NCI-H748 (cell line): ENCODE data around the gene CGA.

Experiments used
- DNase-seq: peaks from one replicate; lab custom pipeline; 2025; ENCODE audit not compliant: unreplicated experiment; lab: John Stamatoyannopoulos, UW

The CGA gene

DNA sequence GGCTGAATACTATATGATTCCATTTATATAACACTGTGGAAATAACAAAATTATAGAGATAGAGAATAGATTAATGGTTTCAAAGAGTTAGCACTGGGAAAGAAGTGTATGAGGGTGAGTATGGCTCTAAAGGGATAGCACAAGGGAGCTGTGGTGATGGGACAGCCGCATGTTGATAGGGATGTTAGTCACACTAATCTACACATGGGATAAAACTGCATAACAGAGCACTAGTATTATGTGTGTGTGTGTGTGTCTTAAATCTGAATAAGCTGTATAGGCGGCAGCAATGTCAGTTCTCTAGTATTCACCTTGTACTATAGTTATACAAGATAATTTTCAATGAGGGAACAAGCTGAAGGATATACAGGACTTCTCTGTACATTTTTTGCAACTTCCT lies 5.8 kb downstream of the CGA start:
- no peak for DNase-seq

DNA sequence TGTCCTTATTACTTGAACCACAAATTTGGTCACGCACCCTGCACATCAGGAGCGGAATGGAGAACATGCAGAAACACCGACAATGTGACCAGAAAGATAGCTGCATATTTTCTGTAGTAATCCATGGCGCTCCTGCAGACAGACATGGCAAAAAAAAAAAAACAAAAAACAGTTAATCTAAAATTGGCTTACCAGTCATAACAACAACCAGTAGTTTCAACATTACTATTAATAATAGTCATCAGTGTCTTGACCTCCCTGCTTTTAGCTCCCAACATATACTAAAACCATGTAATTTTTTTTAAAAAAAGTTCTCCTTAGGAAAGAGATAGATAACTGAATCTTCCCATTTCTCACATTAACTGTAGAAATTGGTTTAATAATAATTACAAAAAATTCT lies 6.8 kb downstream of the CGA start:
- DNase-seq, result no peak

DNA sequence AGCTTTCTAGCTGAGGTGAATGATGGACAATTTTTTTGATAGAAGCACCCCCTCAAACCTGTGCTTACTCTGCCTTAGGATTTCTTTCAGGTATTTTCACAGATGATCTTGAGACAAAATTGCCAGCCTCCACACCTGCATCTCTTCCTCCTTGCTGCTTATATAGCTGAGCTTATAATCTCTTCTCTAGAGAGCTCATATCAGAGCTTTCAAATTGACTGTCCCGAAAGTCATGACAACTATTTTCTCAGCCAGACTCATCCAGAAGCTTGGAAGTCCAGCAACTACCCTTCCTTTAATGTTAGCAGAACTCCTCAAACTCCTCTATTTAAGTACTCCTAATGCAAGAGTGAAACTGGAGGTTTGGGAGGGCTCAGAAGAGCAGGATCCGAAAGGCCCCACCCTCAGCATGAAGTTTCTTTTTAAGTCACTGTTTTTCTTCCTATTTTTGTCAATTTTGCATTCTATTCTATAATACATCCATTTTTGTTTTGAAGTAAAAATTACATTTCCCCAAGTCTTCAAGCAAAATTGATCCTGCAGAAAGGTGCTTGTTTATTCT lies 12.7 kb downstream of the CGA start:
- no peak for DNase-seq

DNA sequence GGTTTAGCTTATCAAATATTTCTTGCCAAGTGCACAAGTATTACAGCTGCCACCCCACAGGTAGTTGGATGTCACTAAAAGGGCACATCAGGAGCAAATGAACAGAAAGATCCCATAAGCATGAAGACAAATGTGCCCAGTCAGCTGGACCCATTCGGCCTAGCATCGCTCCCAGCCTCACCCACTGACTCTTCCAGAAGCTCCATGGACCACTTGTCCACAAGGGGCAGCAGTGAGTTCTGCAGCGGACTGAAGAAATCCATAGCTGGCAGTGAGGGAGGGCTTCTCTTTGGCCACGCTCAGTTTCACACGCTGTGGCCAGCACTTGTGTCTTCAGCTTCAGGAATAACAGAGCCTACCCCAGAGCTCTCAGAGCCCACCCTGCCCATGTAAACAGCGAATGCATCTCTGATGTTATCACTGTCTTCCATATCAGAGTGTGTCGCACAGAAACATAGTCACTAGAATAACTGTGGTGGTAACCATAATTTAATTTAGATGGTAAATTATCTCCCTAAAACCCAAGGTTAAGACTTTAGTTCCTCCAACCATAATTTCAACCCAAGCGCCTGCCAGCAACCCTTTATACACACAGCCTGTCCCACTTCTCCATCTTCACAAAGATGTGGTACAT lies 15.8 kb downstream of the CGA start:
- peak; percentile 78 for DNase-seq

DNA sequence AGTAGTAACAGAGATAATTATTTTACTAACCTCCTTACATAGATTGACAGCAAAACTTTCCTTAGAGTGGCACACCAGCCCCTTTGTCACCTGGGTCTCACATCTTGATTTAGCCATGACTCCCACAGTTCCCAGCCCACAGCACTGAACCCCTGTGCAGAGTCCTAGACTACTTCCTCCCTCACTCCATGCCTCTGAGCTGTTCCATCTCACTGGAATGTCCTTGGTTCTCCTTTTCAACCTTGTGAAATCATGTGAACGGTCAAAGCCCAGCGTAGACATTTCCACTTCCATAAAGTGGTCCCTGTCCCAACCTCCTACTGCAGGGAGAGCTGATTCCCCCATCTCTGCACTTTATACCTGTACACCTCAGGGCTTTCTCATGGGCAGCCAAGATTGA lies 19.7 kb downstream of the CGA start:
- DNase-seq, result no peak

DNA sequence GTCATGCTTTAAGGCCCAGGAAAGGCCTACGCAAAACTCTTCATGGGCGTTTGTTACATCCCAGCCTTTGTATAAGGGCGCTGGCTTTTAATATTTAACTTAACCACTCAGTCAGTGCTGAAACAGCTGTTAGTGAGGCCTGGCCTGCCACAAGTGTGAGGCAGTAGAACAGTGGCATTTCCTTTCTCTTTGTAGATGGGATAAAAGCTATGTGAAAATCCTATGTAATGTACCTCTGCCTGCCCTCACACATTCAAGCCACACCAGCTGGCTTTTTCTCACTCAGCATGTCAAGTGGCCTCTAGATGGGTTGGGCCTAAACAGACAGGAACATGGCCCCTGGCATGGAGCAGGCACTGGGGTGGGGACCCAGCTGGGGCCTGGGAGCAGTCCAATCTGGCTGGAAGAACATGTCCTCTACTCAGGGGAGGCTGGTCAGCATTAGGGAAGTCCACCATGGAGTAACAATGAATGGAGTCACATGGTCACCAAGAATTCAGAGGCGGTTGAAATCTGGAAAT lies 20.7 kb downstream of the CGA start:
- DNase-seq, result no peak

DNA sequence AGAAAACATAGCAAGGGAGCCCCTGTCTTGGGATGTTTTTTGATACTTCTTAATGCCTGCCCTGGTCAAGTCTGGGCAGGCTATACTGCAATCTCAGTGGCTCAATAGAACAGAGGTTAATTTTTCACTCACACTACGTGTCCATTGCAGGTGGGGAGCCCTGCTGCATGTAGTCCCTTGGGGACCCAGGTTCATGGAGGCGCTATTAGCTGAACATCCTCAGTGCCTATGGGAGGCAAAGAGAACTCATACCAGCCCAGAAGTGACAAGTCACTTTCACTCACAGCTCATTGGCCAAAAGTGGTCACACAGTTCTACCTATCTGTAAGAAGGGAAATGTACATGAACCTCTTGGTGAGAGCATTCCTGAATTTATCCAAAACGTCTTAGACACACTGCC lies 23.2 kb downstream of the CGA start:
- no peak for DNase-seq

DNA sequence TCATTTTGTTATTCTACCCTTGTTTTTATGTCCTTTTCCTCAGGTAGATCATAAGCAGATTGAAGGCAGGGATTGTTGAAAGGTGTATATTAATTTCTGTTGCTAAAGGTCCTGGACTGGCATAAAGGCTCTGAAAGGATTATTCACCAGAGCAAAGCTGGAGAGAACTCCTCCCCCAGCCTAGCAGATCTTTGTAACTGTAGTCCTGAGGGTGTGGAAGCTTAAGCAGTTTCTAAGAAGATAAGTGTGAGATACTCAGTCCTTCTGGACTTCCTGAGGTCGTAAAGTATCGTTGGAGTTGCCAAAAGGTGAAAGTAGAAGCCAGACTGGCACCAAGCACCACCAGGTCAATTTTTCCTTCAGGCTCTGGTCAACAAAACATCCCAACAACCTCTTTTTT lies 24.2 kb downstream of the CGA start:
- no peak for DNase-seq

DNA sequence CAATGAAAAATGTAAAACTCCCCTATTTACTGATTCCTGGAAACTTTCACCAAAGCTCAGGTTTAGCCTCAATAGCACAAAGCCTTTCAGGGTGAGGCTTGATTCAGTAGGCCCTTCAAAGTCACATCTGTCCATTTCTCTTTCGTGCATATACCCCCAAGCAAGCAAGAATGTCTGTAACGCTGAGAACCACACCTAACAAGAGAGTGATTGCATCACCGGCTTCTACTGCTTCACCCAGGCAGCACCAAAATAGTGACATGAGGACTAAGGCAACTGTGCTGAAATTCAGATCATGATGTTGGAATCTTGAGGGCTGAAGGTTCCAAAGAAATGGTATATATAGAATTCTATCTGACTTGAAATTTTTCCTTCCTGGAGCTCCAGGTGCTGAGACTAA lies 26.1 kb downstream of the CGA start:
- DNase-seq, result no peak

DNA sequence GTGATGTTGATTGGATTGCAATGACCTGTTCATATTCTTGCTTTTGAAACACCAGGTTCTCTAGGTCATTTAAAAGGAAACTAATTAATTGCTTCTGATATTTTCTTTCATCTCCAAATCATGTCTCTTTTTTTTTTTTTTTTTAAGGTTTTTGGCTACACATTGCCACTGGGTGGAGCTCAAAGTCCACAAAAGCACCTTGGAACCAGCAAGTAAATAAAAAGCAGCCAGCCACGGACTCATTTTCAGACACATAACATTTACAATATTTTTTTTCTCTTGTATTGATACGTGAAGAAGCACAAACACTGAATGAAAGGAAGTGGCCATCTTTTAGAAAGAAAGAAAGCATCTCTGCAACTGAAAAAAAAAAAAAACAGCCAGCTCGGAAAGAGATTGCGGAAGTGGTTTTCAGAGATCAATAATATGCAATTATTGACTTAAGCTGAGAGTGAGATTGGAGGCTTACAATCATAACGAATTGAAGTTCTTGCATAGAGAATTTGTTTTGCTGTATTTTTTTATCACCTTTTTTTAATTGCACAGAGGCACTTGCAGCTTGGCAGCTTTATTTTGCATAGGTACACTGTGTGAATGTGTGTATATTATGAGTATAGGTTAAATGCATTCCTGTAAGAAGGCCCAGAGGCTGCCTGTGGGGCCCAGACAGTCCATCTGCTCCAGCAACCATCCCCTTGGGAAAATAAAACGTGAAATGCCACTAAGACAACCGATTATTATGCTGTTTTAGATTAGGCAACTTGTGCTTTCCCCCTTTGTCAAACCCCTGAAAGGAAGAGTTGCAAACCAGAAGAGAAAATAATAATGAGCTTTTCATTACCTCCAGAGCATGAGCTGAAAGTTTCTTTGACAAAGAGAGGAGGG lies 28.2 kb downstream of the CGA start:
- peak; percentile 72 for DNase-seq

DNA sequence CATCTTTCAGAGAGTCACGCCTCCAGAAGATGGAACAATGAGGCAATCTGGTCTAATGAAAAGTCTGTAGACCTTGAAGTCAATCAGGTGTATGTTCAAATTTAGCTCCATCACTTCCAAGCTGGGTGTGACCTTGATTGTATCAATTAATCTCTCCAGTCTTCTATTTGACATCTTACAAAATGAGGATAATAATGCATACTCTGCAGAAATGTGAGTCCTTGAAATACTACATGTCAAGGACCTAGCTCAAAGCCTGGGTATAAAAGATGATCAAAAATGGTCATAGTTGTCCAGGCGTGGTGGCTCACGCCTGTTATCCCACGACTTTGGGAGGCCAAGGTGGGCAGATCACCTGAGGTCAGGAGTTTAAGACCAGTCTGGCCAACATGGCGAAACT lies 29.8 kb downstream of the CGA start:
- no peak for DNase-seq

DNA sequence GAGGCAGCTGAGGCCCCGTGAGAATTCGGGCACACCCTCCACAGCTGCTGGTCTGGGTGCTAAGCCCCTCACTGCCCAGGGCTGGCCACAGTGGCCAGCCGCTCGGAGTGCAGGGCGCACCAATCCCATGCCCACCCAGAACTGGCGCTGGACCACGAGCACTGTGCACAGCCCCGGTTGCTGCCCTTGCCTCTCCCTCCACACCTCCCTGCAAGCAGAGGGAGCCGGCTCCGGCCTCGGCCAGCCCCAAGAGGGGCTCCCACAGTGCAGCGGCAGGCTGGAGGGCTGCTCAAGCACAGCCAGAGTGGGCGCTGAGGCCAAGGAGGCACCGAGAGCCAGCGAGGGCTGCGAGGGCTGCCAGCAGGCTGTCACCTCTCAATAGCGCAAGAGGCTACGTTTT lies 35.0 kb downstream of the CGA start:
- DNase-seq, result no peak

DNA sequence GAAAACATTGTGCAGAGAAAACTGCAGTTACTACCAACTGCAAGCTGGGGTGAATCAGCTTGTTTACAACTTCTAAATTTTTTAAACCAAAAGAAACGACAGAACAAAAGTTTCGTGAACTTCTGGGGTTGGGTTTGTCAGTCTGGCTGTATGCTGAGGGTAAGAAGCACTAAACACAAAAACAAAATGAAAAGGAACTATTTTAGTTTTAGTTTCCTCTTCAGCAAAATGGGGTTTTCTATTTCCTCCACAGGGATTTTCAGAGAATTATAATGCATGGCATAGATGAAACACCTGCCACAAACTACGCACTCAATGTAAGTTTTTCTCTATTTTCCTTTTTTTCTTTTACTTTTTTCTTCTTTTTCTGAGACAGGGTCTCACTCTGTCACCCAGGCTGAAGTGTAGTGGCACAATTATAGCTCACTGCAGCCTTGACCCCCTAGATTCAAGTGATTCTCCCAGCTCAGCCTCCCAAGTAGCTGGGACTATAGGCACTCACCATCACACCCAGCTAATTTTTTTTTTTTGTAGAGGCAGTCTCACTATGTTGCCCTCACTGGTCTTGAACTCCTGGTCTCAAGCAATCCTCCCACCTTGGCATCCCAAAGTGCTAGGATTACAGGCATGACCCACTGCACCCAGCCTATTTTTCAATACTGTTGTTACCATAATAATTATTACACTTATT lies 40.6 kb downstream of the CGA start:
- DNase-seq, result no peak

DNA sequence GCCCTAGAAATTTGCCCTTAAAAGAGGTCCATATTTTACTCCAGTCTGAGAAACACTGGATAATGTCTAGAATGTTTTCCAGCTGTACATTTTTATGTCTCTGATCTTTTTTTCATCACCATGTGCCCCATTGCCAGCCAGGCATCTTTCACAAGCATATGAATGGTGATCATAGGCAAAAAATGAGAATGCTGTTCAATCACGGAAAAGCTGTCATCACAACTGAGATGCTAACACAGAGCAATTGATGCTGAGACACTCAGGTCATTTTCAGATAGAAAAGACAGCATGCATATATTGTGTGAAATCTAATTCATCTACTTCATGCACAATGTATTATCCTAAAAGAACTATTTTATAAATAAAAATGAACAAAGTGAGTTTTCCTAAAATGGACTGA lies 41.6 kb downstream of the CGA start:
- DNase-seq, result no peak

DNA sequence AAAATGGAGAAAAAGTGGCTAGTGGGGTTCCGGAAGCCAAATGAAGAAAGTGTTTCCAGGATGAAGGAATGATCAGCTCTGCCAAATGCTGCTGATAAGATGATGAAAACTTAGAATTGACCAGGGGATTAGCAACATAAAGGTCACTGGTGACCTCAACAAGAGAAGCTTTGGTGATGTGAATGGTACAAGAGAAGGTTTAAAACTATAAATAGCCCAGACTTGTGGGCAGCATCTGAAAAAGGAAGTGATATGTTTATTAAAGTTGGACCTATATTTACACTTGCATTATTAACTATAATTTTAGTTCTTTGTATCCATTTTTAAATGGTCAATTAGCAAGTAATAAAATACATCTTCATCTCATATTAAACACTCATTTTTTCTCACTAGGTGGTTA lies 45.1 kb downstream of the CGA start:
- DNase-seq, result no peak

DNA sequence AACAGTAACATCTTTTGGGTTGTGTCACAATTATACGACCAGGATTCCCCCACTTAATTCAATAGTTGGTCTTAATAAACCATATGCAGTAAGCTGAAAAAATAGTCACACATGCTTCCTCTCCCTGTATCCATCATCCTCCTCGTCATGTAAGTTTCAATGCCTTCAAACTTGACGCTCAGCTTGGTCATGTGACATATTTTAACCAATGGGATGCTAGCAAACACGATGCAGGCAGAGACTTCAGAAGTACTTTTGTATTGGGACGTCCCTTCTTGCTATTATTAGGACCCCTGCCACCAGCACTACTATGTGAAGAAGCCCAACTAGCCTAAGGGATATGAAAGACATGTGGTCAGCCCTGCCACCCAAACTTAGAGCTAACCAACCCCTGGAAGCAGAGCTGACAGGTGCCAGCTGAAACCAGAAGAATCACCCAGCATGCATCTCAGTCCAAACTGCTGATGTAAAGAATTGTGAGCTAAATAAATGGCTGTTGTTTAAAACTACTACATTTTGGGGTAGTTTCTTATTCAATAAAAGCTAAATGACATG lies 49.3 kb downstream of the CGA start:
- no peak for DNase-seq

DNA sequence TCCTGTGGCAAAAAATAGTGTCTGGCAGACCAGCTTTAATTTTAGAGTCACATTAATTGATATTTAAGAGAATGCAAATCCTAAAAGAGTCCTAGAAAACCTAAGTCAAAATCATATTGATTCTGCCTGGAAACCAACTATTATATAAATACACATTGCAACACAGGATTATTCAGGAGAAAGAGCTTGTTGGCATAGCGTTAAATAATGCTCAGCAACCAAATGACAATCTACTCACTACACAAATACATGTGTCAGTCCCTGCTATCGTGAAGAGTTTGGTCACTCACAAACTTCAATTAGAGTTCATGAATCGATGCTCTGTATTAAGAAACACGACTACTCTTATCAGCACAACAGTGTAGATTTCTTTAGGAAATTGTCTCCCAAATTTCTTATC lies 54.2 kb downstream of the CGA start:
- DNase-seq, result no peak
